Measurements from ENCODE around the gene METTL1.

Gene METTL1

GRCh38 chr12:57751788-57752667 is 19.9 kb downstream of the METTL1 start, which contains the start of gene CDK4:
TSS of gene CDK4 (minus strand) at chr12:57752310. CDS start at chr12:57751717, 593 bp downstream.
- peak; percentile 99 for DNase-seq

GRCh38 chr12:57751432-57751787 is 20.5 kb downstream of the METTL1 start:
- DNase-seq, result no peak

GRCh38 chr12:57750561-57751431 is 21.1 kb downstream of the METTL1 start:
- no peak for DNase-seq

GRCh38 chr12:57749061-57749460 is 22.8 kb downstream of the METTL1 start:
- no peak for DNase-seq

- DNase-seq, result no peak
Measured at GRCh38 chr12:57746025-57746424, 25.9 kb downstream of the METTL1 start.

- no peak for DNase-seq
Measured at GRCh38 chr12:57745485-57745881, 26.4 kb downstream of the METTL1 start.

GRCh38 chr12:57744777-57745484 is 27.0 kb downstream of the METTL1 start, which contains the start of gene TSPAN31:
TSS of gene TSPAN31 (plus strand) at chr12:57745039. CDS start at chr12:57745155, 116 bp downstream.
- DNase-seq, result peak; percentile 97 to 98

- DNase-seq, result peak; percentile 79 to 82
Measured at GRCh38 chr12:57744194-57744776, 27.6 kb downstream of the METTL1 start.

- no peak for DNase-seq
Measured at GRCh38 chr12:57743769-57744168, 28.1 kb downstream of the METTL1 start.

- DNase-seq, result no peak
Measured at GRCh38 chr12:57741844-57742738, 29.8 kb downstream of the METTL1 start.

- DNase-seq, result no peak
Measured at GRCh38 chr12:57741413-57741789, 30.5 kb downstream of the METTL1 start.

- DNase-seq, result no peak
Measured at GRCh38 chr12:57740656-57741412, 31.1 kb downstream of the METTL1 start.

GRCh38 chr12:57739914-57740538 is 31.9 kb downstream of the METTL1 start:
- no peak for DNase-seq

GRCh38 chr12:57739387-57739786 is 32.5 kb downstream of the METTL1 start:
- DNase-seq, result no peak

GRCh38 chr12:57738661-57739237 is 33.2 kb downstream of the METTL1 start, which contains the start of gene AGAP2:
TSS of gene AGAP2 (minus strand) at chr12:57738742. CDS start at chr12:57738246, 496 bp downstream.
- DNase-seq, result peak; percentile 25 to 47

- peak in 1 of 2 experiments; percentile 42 for DNase-seq
Measured at GRCh38 chr12:57737467-57738460, 34.1 kb downstream of the METTL1 start.

GRCh38 chr12:57736741-57737466 is 35.0 kb downstream of the METTL1 start:
- DNase-seq, result no peak

Measured in NCI-H2081 (cell line).